H1 (cell line): ENCODE results near the gene XIAP. TPM values are rescaled to one million over a fixed set of nuclear protein-coding genes. Genes with fewer than 3 reads are reported as not detected.

ENCODE experiments used
- ASH2L ChIP-seq: fragments of 200-600, 300-600 bp; sonication (generic); IDR thresholded peaks from one replicate; pipeline ENCODE4 v1.7.1; 2017; ENCODE audit warnings: low read length
- CBX8 ChIP-seq: fragments of 300-800, 300-1000 bp; sonication (generic); IDR thresholded peaks from 2 replicates; pipeline ENCODE4 v1.7.1; 2016; ENCODE audit warnings: low read depth, low read length, borderline replicate concordance
- CEBPB ChIP-seq: IDR thresholded peaks from 2 replicates; pipeline ENCODE4 v1.6.1; 2012; ENCODE audit warnings: low read depth, low read length
- FOSL1 ChIP-seq: IDR thresholded peaks from 2 replicates; pipeline ENCODE4 v1.6.1; 2011; ENCODE audit warnings: mild to moderate bottlenecking, low read depth, low read length, moderate library complexity; ENCODE audit not compliant: insufficient read depth
- GABPA ChIP-seq: IDR thresholded peaks from 2 replicates; pipeline ENCODE4 v1.6.1; 2011; ENCODE audit warnings: mild to moderate bottlenecking, low read length, moderate library complexity, borderline replicate concordance; ENCODE audit not compliant: insufficient read depth
- JUN ChIP-seq: IDR thresholded peaks from 2 replicates; pipeline ENCODE4 v1.6.1; 2011; ENCODE audit warnings: low read depth, mild to moderate bottlenecking, improper control_type of control experiment, low read length
- KDM1A ChIP-seq: fragments of 200-600, 300-600 bp; sonication (generic); IDR thresholded peaks from 2 replicates; pipeline ENCODE4 v1.7.1; 2016; ENCODE audit warnings: mild to moderate bottlenecking, low read length, borderline replicate concordance
- NANOG ChIP-seq: IDR thresholded peaks from 2 replicates; pipeline ENCODE4 v1.6.1; 2011; ENCODE audit warnings: low read length, low read depth, mild to moderate bottlenecking, inconsistent platforms; ENCODE audit not compliant: insufficient read depth, poor library complexity, severe bottlenecking
- POU5F1 ChIP-seq: IDR thresholded peaks from 2 replicates; pipeline ENCODE4 v1.6.1; 2011; ENCODE audit warnings: low read depth, mild to moderate bottlenecking, low read length, moderate library complexity
- RFX5 ChIP-seq: IDR thresholded peaks from 2 replicates; pipeline ENCODE4 v1.6.1; 2011; ENCODE audit warnings: low read depth, low read length, improper control_type of control experiment, borderline replicate concordance
- RNF2 ChIP-seq: fragments of 200-900, 300-1000 bp; sonication (generic); IDR thresholded peaks from 2 replicates; pipeline ENCODE4 v1.7.1; 2016; ENCODE audit warnings: borderline replicate concordance, low read depth, mild to moderate bottlenecking, antibody characterized with exemption, low read length; ENCODE audit not compliant: poor library complexity, severe bottlenecking; ENCODE audit errors: missing control alignments
- SIRT6 ChIP-seq: IDR thresholded peaks from one replicate; pipeline ENCODE4 v1.7.1; 2012; ENCODE audit warnings: low read length, inconsistent platforms
- SP2 ChIP-seq: IDR thresholded peaks from 2 replicates; pipeline ENCODE4 v1.6.1; 2012; ENCODE audit warnings: mild to moderate bottlenecking, low read length, inconsistent platforms
- SUZ12 ChIP-seq: fragments of 200-600 bp; sonication (generic); IDR thresholded peaks from 2 replicates; pipeline ENCODE4 v1.6.1; 2012; ENCODE audit warnings: mild to moderate bottlenecking, inconsistent platforms, low read length, moderate library complexity, mixed read lengths
- TAF7 ChIP-seq: optimal IDR thresholded peaks from 2 replicates; pipeline ENCODE3; 2011; ENCODE audit warnings: low read depth, mild to moderate bottlenecking, inconsistent platforms, low read length, moderate library complexity, borderline replicate concordance
- TEAD4 ChIP-seq: IDR thresholded peaks from 2 replicates; pipeline ENCODE4 v1.6.1; 2012; ENCODE audit warnings: low read depth, low read length, inconsistent platforms, mixed read lengths
- YY1 ChIP-seq: IDR thresholded peaks from 2 replicates; pipeline ENCODE4 v1.6.1; 2011; ENCODE audit warnings: low read depth, mild to moderate bottlenecking, low read length
- polyA plus RNA-seq, 7 experiments: library from polyadenylated mRNA; depleted of rRNA in 3 of 7; stranded (reverse) in 5 of 7; unstranded in 2 of 7; fragments of >200 nt in 5 of 7; fragments of 200-250 nt in 2 of 7; gene quantifications; 1 replicate in 5 of 7; 2 replicates in 1 of 7; 4 replicates in 1 of 7; pipeline versions ENCODE4 v1.2.1 to v1.2.3, GENCODE V29; 2011 to 2013; ENCODE audit warnings: missing spikeins in 2 of 7, mixed read lengths in 2 of 7
- total RNA-seq: library from RNA; stranded (reverse); fragmentation: NEBNext Ultra II Directional; extraction: Animal tissue kit (Norgen Biotek cat#: 25700); gene quantifications from 2 replicates; pipeline ENCODE4 v1.2.1, GENCODE V29; 2021
- TF ChIP-seq, protein P1 (sequence below), 3 experiments: IDR thresholded peaks; 1 replicate in 2 of 3; 2 replicates in 1 of 3; pipeline versions ENCODE4 v1.5.1 to v1.6.1; 2011; ENCODE audit warnings: low read length in 3 of 3, mild to moderate bottlenecking in 3 of 3, inconsistent platforms in 2 of 3, low read depth in 1 of 3, moderate library complexity in 1 of 3; ENCODE audit not compliant: insufficient read depth in 1 of 3; ENCODE audit errors: control extremely low read depth in 1 of 3
- TF ChIP-seq, protein P2 (sequence below): IDR thresholded peaks from 2 replicates; pipeline ENCODE4 v1.6.1; 2011; ENCODE audit warnings: low read length, improper control_type of control experiment

XIAP gene
- total and polyA plus RNA-seq, 2 of the 8 experiments (the other 6 are each of a cell fraction or from before 2014, with no cell fraction given), result 5.9 to 44.7 TPM

DNA sequence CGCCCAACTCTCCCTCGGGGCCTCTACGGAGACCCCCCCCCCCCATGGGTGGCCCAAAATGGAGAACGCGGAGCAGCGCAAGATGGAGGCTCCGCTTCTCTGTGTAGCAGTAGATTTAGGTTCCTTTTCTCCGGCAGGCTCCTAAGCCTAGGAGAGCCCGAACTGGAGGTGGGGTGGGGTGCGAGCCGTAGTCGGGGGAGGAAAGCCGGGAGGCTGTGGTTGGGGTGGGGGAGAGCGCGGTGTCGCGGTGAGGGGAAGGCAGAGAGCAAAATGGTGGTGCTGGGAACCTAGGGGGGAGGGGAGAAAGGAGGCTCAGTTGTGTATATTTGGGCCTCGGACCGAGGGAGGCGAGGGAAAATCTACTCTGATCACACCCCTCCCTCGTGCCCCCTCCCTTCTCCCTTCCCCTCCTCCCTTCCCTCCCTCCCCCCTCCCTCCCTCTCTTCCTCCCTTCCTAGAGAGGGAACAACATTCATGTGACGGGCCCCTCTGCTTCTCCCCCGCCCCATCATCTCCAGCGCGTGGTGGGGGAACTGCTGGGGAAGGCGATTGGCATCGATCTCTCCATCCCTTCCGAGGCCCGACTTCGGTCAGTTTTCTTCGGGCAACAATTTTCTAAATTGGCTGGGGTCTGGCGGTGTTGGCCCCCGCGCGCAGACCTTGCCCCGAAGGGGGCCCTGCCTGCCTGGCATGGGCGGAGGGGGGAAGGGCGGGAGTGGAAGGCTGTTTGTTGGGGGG, 101.6 kb downstream of the XIAP start, which contains the start of gene STAG2 (continued):
- TF ChIP-seq ASH2L (no peak), SUZ12 (no peak), RFX5 (no peak), SIRT6 (no peak), TAF7 (peak; percentile 74), CEBPB (no peak), NANOG (no peak), POU5F1 (no peak), GABPA (no peak), KDM1A (no peak), RNF2 (no peak), JUN (no peak), TEAD4 (no peak), YY1 (peak; percentile 82; the same call in 1 of the 2 replicates), SP2 (no peak), CBX8 (no peak), FOSL1 (no peak)
- TF ChIP-seq, protein P1, sequence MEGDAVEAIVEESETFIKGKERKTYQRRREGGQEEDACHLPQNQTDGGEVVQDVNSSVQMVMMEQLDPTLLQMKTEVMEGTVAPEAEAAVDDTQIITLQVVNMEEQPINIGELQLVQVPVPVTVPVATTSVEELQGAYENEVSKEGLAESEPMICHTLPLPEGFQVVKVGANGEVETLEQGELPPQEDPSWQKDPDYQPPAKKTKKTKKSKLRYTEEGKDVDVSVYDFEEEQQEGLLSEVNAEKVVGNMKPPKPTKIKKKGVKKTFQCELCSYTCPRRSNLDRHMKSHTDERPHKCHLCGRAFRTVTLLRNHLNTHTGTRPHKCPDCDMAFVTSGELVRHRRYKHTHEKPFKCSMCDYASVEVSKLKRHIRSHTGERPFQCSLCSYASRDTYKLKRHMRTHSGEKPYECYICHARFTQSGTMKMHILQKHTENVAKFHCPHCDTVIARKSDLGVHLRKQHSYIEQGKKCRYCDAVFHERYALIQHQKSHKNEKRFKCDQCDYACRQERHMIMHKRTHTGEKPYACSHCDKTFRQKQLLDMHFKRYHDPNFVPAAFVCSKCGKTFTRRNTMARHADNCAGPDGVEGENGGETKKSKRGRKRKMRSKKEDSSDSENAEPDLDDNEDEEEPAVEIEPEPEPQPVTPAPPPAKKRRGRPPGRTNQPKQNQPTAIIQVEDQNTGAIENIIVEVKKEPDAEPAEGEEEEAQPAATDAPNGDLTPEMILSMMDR (IDR thresholded peaks at IDR 0.05; ENCODE audit: control extremely low read depth in 1 of 3, insufficient read depth in 1 of 3, low read depth in 1 of 3, low read length in 3 of 3), result no peak
- TF ChIP-seq, protein P2, sequence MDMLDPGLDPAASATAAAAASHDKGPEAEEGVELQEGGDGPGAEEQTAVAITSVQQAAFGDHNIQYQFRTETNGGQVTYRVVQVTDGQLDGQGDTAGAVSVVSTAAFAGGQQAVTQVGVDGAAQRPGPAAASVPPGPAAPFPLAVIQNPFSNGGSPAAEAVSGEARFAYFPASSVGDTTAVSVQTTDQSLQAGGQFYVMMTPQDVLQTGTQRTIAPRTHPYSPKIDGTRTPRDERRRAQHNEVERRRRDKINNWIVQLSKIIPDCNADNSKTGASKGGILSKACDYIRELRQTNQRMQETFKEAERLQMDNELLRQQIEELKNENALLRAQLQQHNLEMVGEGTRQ, result no peak
